Panc1 (cell line): ENCODE results near the gene UROS. TPM values are rescaled to one million over a fixed set of nuclear protein-coding genes. Genes with fewer than 3 reads are reported as not detected.

Experiments
- ATAC-seq: fragments of 200-7000 bp; cut with Tn5 transposase; 2 replicates; pipeline ENCODE4 v1.9.1; 2020; ENCODE audit warnings: mild to moderate bottlenecking, moderate library complexity
- BruUV-seq: library from RNA; stranded (reverse); fragments of 400-500 nt; replicated peaks from 2 replicates; lab custom pipeline; 2021; lab: Mats Ljungman, UMichigan
- CTCF ChIA-PET: fragments of 300-600 bp; sonication (Branson Sonifier 250); formaldehyde crosslinking; loops from one replicate; lab custom pipeline; 2022; ENCODE audit warnings: antibody characterized with exemption; lab: Charles Lee
- POLR2A ChIA-PET: fragments of 300-600 bp; sonication (Branson Sonifier 250); formaldehyde crosslinking; loops from one replicate; lab custom pipeline; 2022; ENCODE audit warnings: antibody characterized with exemption; lab: Charles Lee
- DNase-seq: peaks from one replicate; pipeline ENCODE4 v3.0.0-alpha.2; 2010; ENCODE audit warnings: low read depth, low spot score
- H3K27ac ChIP-seq: 2 replicates; pipeline ENCODE4 v1.5.1; 2011; ENCODE audit warnings: mild to moderate bottlenecking, low read length, inconsistent platforms
- H3K27me3 ChIP-seq: fragments of 200-500 bp; sonication (Bioruptor generic); 2 replicates; pipeline ENCODE4 v1.6.0; 2014; ENCODE audit warnings: low read length, inconsistent platforms; ENCODE audit not compliant: control insufficient read depth, insufficient read depth
- H3K36me3 ChIP-seq: fragments of 200-500 bp; sonication (Bioruptor generic); 2 replicates; pipeline ENCODE4 v1.5.1; 2014; ENCODE audit warnings: inconsistent platforms, mild to moderate bottlenecking, low read length, moderate library complexity; ENCODE audit not compliant: control insufficient read depth, insufficient read depth
- H3K4me1 ChIP-seq: 2 replicates; pipeline ENCODE4 v1.5.1; 2011; ENCODE audit warnings: inconsistent platforms, mild to moderate bottlenecking, low read length, moderate library complexity; ENCODE audit not compliant: control insufficient read depth, insufficient read depth
- H3K4me3 ChIP-seq, 2 experiments: 2 replicates each; pipeline ENCODE4 v1.5.1; 2011 to 2012; ENCODE audit warnings: low read depth in 2 of 2, low read length in 2 of 2, mild to moderate bottlenecking in 2 of 2, inconsistent platforms in 1 of 2, moderate library complexity in 1 of 2
- H3K9me3 ChIP-seq: fragments of 200-500 bp; sonication (Bioruptor generic); 2 replicates; pipeline ENCODE4 v1.5.1; 2014; ENCODE audit warnings: low read depth, mild to moderate bottlenecking, inconsistent platforms, low read length, moderate library complexity; ENCODE audit not compliant: control insufficient read depth, insufficient read depth
- POLR2AphosphoS5 ChIP-seq: IDR thresholded peaks from 2 replicates; pipeline ENCODE4 v1.6.1; 2012; ENCODE audit warnings: mild to moderate bottlenecking, low read depth, low read length, moderate library complexity
- SIN3A ChIP-seq: IDR thresholded peaks from 2 replicates; pipeline ENCODE4 v1.6.1; 2012; ENCODE audit warnings: low read depth, mild to moderate bottlenecking, low read length, moderate library complexity, borderline replicate concordance; ENCODE audit not compliant: insufficient read depth
- TCF7L2 ChIP-seq: IDR thresholded peaks from 2 replicates; pipeline ENCODE4 v1.6.1; 2011; ENCODE audit warnings: mild to moderate bottlenecking, low read depth, low read length, inconsistent platforms
- in situ Hi-C: cut with HindIII; loops from 2 replicates; pipeline ENCODE4 v1.10.0; 2016; ENCODE audit warnings: low sequenced_read_pairs, low pct_unique_long_range_greater_than_20kb
- intact Hi-C: fragments of 100-400 bp; cut with micrococcal nuclease; formaldehyde crosslinking; loops from one replicate; pipeline ENCODE4 v1.10.0; 2022; ENCODE audit not compliant: unreplicated experiment
- total RNA-seq: library from RNA; stranded (reverse); gene quantifications from one replicate; pipeline ENCODE4 v1.2.1, GENCODE V29; 2021; ENCODE audit not compliant: unreplicated experiment
- TF ChIP-seq, protein P1 (sequence below), 2 experiments: IDR thresholded peaks; 2 replicates each; pipeline ENCODE4 v1.6.1; 2011 to 2012; ENCODE audit warnings: low read depth in 2 of 2, control low read depth in 1 of 2, low read length in 1 of 2, mild to moderate bottlenecking in 1 of 2, moderate library complexity in 1 of 2; ENCODE audit not compliant: insufficient read depth in 1 of 2
- TF ChIP-seq, protein P2 (sequence below): fragments of 450-650 bp; IDR thresholded peaks from 2 replicates; pipeline ENCODE4 v1.5.1; 2017; ENCODE audit warnings: mild to moderate bottlenecking

UROS gene
- total RNA-seq, 1 experiment from 2014 or later = 103 TPM

DNA sequence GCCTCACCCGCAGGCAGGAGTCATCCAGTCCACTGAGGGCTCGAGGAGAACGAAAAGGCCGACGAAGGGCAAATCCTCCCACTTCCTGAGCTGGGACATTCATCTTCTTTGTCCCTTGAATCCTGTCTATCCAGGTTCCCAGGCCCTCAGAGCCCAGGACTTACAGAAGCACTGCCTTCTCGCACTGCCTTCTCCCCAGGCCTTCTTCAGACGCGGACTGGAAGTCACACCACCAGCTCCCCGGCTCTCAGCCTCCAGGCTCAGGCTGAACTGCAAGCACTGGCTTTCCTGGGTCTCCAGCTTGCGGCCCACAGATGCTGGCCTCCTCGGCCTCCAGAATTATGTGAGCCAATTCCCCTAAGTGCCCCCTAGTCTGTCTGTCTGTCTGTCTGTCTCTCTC is 41.0 kb downstream of the UROS start:
- no TSS peak for BruUV-seq
- in situ Hi-C loops (no loop called here), intact Hi-C loops (no loop called here)
- Histone ChIP-seq H3K27ac (no peak overlapping the region), H3K4me1 (no peaks in the 10 kb centered on the region), H3K9me3 (no peaks in the 10 kb centered on the region), H3K36me3 (no peaks in the 10 kb centered on the region), H3K27me3 (no peaks in the 10 kb centered on the region), H3K4me3 (no peak overlapping the region)
- no peak for ATAC-seq
- POLR2A ChIA-PET = no interaction called here
- CTCF ChIA-PET = no interaction called here
- no peak for TF ChIP-seq SIN3A
- TF ChIP-seq, protein P1, sequence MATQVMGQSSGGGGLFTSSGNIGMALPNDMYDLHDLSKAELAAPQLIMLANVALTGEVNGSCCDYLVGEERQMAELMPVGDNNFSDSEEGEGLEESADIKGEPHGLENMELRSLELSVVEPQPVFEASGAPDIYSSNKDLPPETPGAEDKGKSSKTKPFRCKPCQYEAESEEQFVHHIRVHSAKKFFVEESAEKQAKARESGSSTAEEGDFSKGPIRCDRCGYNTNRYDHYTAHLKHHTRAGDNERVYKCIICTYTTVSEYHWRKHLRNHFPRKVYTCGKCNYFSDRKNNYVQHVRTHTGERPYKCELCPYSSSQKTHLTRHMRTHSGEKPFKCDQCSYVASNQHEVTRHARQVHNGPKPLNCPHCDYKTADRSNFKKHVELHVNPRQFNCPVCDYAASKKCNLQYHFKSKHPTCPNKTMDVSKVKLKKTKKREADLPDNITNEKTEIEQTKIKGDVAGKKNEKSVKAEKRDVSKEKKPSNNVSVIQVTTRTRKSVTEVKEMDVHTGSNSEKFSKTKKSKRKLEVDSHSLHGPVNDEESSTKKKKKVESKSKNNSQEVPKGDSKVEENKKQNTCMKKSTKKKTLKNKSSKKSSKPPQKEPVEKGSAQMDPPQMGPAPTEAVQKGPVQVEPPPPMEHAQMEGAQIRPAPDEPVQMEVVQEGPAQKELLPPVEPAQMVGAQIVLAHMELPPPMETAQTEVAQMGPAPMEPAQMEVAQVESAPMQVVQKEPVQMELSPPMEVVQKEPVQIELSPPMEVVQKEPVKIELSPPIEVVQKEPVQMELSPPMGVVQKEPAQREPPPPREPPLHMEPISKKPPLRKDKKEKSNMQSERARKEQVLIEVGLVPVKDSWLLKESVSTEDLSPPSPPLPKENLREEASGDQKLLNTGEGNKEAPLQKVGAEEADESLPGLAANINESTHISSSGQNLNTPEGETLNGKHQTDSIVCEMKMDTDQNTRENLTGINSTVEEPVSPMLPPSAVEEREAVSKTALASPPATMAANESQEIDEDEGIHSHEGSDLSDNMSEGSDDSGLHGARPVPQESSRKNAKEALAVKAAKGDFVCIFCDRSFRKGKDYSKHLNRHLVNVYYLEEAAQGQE (IDR thresholded peaks at IDR 0.05; ENCODE audit: insufficient read depth in 1 of 2, low read depth in 2 of 2, low read length in 1 of 2) = no peak
- no peak for TF ChIP-seq POLR2AphosphoS5
- TF ChIP-seq, protein P2, sequence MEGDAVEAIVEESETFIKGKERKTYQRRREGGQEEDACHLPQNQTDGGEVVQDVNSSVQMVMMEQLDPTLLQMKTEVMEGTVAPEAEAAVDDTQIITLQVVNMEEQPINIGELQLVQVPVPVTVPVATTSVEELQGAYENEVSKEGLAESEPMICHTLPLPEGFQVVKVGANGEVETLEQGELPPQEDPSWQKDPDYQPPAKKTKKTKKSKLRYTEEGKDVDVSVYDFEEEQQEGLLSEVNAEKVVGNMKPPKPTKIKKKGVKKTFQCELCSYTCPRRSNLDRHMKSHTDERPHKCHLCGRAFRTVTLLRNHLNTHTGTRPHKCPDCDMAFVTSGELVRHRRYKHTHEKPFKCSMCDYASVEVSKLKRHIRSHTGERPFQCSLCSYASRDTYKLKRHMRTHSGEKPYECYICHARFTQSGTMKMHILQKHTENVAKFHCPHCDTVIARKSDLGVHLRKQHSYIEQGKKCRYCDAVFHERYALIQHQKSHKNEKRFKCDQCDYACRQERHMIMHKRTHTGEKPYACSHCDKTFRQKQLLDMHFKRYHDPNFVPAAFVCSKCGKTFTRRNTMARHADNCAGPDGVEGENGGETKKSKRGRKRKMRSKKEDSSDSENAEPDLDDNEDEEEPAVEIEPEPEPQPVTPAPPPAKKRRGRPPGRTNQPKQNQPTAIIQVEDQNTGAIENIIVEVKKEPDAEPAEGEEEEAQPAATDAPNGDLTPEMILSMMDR = no peak
- no peak for TF ChIP-seq TCF7L2
- DNase-seq = no peak

DNA sequence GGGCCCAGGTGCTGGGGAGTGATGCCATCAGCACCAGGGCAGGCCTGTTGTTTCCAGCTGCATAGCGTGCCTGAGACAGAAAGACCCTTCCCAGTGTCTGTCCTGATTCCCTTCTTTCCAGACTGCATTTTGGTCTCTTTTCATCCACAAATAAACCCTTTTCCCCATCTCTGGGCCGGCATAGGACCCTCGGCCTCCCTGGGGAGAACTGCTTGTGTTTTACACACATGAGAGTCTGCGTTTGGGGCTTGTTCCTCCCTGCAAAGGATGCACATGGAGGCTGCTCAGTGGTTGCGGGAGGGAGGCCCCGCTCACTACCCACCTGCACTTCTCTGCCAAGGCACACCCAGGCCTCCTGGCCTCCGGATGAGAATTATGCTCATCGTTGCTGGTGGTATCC is 41.7 kb downstream of the UROS start:
- ATAC-seq = no peak
- H3K4me1 ChIP-seq = no peaks in the 10 kb centered on the region
- no peak overlapping the region for H3K4me3 ChIP-seq
- H3K27me3 ChIP-seq = no peaks in the 10 kb centered on the region
- CTCF ChIA-PET = no interaction called here
- H3K27ac ChIP-seq = no peak overlapping the region
- intact Hi-C loops = no loop called here
- no TSS peak for BruUV-seq
- in situ Hi-C loops = no loop called here
- TF ChIP-seq POLR2AphosphoS5 (no peak), SIN3A (no peak), TCF7L2 (no peak)
- TF ChIP-seq, protein P2 = no peak
- TF ChIP-seq, protein P1 (IDR thresholded peaks at IDR 0.05; ENCODE audit: insufficient read depth in 1 of 2, low read depth in 2 of 2, low read length in 1 of 2) = no peak
- no peaks in the 10 kb centered on the region for H3K9me3 ChIP-seq
- POLR2A ChIA-PET = no interaction called here
- no peaks in the 10 kb centered on the region for H3K36me3 ChIP-seq
- DNase-seq = no peak
